Measurements from ENCODE around the gene CHRNB2.

DNA sequence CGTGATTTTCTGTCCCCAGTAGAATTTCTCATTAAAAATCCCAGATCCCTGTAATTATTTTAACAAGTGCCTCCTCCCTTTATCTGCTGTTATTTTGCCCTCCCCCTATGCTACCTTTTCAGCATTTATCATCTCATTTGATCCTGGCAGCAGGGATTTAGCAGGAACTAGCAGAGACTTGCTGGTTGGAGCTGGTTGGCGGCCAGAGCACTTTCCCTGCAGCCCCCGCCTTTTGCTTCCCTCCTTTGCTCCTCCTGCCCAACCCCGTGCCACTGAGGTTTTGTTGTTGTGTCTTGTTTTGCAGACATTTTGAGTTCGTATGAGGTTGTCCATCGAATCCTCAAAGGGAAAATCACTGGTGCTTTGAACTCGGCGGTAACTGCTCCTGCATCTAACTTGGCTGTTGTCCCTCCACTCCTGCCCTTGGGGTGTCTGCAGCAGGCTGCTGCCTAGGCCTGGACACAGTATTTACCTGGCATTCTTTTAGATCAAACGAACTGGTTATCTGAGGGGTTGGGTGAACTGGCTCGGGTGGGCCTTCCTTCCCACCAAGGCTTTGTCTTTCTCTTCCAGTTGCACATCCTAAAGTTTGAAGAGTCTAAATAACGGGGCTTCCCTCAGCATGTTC, 20.4 kb upstream of the CHRNB2 start:
- TF ChIP-seq, protein P1, sequence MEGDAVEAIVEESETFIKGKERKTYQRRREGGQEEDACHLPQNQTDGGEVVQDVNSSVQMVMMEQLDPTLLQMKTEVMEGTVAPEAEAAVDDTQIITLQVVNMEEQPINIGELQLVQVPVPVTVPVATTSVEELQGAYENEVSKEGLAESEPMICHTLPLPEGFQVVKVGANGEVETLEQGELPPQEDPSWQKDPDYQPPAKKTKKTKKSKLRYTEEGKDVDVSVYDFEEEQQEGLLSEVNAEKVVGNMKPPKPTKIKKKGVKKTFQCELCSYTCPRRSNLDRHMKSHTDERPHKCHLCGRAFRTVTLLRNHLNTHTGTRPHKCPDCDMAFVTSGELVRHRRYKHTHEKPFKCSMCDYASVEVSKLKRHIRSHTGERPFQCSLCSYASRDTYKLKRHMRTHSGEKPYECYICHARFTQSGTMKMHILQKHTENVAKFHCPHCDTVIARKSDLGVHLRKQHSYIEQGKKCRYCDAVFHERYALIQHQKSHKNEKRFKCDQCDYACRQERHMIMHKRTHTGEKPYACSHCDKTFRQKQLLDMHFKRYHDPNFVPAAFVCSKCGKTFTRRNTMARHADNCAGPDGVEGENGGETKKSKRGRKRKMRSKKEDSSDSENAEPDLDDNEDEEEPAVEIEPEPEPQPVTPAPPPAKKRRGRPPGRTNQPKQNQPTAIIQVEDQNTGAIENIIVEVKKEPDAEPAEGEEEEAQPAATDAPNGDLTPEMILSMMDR (IDR thresholded peaks at IDR 0.05), result no peak
- TF ChIP-seq EZH2 (IDR thresholded peaks at IDR 0.05) (no peak), EZH2phosphoT487 (IDR thresholded peaks at IDR 0.05) (no peak)

Data from neural progenitor cell (in vitro differentiated cells).